Activated naive CD8-positive, alpha-beta T cell (primary cell): ENCODE results near the gene BYSL.

ENCODE experiments used
- H3K27ac Mint-ChIP-seq: one replicate; pipeline ENCODE4 v1.8.0; 2021; ENCODE audit warnings: mixed read lengths
- H3K27me3 Mint-ChIP-seq: one replicate; pipeline ENCODE4 v1.8.0; 2021; ENCODE audit warnings: mixed read lengths
- H3K36me3 Mint-ChIP-seq: one replicate; pipeline ENCODE4 v1.8.0; 2021; ENCODE audit warnings: mixed read lengths
- H3K4me1 Mint-ChIP-seq: one replicate; pipeline ENCODE4 v1.8.0; 2021; ENCODE audit warnings: low read depth, mixed read lengths
- H3K4me3 Mint-ChIP-seq: one replicate; pipeline ENCODE4 v1.8.0; 2021; ENCODE audit warnings: mild to moderate bottlenecking, mixed read lengths
- H3K9me3 Mint-ChIP-seq: one replicate; pipeline ENCODE4 v1.8.0; 2021; ENCODE audit warnings: low read depth, mixed read lengths

The BYSL gene

GRCh38 chr6:41947581-41948220 is 26.4 kb downstream of the BYSL start:
- peaks cover 8% of the 10 kb centered on the region for H3K36me3 Mint-ChIP-seq
- H3K27me3 Mint-ChIP-seq, result no peaks in the 10 kb centered on the region
- peaks cover 49% of the 10 kb centered on the region for H3K4me1 Mint-ChIP-seq
- no peaks in the 10 kb centered on the region for H3K9me3 Mint-ChIP-seq
- peak overlapping the region; percentile 4 for H3K4me3 Mint-ChIP-seq
- peak overlapping the region; percentile 80 for H3K27ac Mint-ChIP-seq

- Mint-ChIP-seq H3K9me3 (no peaks in the 10 kb centered on the region), H3K4me1 (peaks cover 66% of the 10 kb centered on the region), H3K36me3 (peaks cover 5% of the 10 kb centered on the region), H3K27me3 (no peaks in the 10 kb centered on the region), H3K27ac (peak overlapping the region; percentile 88), H3K4me3 (no peak overlapping the region)
These were observed 33.4 kb downstream of the BYSL start for GRCh38 chr6:41954668-41955067.

GRCh38 chr6:41955412-41955811 is 34.1 kb downstream of the BYSL start:
- Mint-ChIP-seq H3K4me3 (no peak overlapping the region), H3K9me3 (no peaks in the 10 kb centered on the region), H3K27ac (peak overlapping the region; percentile 88), H3K4me1 (peaks cover 69% of the 10 kb centered on the region), H3K36me3 (peaks cover 7% of the 10 kb centered on the region), H3K27me3 (no peaks in the 10 kb centered on the region)

GRCh38 chr6:41957117-41957516 is 35.8 kb downstream of the BYSL start:
- no peaks in the 10 kb centered on the region for H3K27me3 Mint-ChIP-seq
- H3K4me3 Mint-ChIP-seq, result peak overlapping the region; percentile 27
- H3K4me1 Mint-ChIP-seq, result peaks cover 78% of the 10 kb centered on the region
- no peaks in the 10 kb centered on the region for H3K9me3 Mint-ChIP-seq
- peaks cover 11% of the 10 kb centered on the region for H3K36me3 Mint-ChIP-seq
- H3K27ac Mint-ChIP-seq, result peak overlapping the region; percentile 99

DNA sequence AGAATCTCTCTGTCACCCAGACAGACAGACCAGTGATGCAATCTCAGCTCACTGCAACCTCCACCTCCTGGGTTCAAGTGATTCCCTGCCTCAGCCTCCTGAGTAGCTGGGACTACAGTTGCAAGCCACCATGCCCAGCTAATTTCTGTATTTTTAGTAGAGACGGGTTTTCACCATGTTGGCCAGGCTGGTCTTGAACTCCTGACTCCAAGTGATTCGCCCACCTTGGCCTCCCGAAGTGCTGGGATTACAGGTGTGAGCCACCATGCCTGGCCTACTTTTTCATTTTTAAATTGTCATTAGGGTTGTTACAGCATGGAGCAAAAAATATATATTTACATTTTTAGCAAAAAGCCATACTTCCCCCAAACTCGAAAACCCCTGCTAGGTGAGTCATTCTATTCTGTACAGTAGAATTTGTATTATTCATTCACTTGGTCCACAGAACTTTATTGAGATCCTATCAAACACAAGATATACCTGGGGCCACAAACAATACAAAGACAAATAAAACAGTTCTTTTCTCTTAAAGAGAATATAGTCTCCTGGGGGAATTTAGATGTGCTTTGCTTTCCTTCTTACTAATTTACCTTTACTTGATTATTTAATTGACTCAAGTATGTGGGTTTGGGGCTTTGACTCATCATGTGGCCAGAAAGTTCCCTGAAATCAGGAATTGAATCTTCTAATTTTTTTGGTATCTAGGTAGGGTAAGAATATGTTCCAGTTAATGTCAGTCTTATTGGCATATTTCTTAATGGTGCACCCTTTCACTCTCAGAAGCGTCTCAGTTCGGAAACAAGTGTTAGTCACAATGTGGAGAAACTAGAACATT is 36.9 kb downstream of the BYSL start:
- Mint-ChIP-seq H3K9me3 (no peaks in the 10 kb centered on the region), H3K4me3 (peak overlapping the region; percentile 78), H3K27ac (peak overlapping the region; percentile 99), H3K4me1 (peaks cover 76% of the 10 kb centered on the region), H3K27me3 (no peaks in the 10 kb centered on the region), H3K36me3 (peaks cover 14% of the 10 kb centered on the region)

GRCh38 chr6:41960028-41960427 is 38.7 kb downstream of the BYSL start:
- H3K27me3 Mint-ChIP-seq, result no peaks in the 10 kb centered on the region
- H3K4me3 Mint-ChIP-seq, result peak overlapping the region; percentile 20
- no peaks in the 10 kb centered on the region for H3K9me3 Mint-ChIP-seq
- peaks cover 81% of the 10 kb centered on the region for H3K4me1 Mint-ChIP-seq
- H3K36me3 Mint-ChIP-seq, result peaks cover 21% of the 10 kb centered on the region
- peak overlapping the region; percentile 99 for H3K27ac Mint-ChIP-seq

DNA sequence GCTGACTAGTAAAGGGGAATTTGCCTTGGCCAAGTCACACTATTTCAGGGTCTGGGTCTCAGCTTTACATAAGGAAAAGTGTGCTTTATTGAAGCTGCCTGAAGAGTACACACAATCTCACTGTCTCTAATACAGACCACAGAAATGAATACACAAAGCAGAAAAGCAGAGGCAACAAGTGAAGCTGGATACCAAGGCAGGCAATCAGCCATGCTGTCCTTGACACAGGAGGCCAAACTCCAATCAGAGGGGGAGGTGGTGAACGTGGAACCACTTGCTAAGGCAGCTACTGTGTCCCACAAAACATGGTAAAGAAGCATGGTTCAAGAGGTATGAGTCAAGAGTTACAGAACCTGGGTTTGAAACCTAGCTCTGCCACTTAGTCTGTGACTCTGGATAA is 42.1 kb downstream of the BYSL start:
- Mint-ChIP-seq H3K27me3 (no peaks in the 10 kb centered on the region), H3K27ac (peak overlapping the region; percentile 90), H3K9me3 (no peaks in the 10 kb centered on the region), H3K4me1 (peaks cover 89% of the 10 kb centered on the region), H3K4me3 (peak overlapping the region; percentile 61), H3K36me3 (peaks cover 21% of the 10 kb centered on the region)

GRCh38 chr6:41964201-41964887 is 43.0 kb downstream of the BYSL start:
- Mint-ChIP-seq H3K36me3 (peaks cover 17% of the 10 kb centered on the region), H3K9me3 (no peaks in the 10 kb centered on the region), H3K4me3 (peak overlapping the region; percentile 49), H3K27ac (peak overlapping the region; percentile 90), H3K27me3 (no peaks in the 10 kb centered on the region), H3K4me1 (peaks cover 85% of the 10 kb centered on the region)

DNA sequence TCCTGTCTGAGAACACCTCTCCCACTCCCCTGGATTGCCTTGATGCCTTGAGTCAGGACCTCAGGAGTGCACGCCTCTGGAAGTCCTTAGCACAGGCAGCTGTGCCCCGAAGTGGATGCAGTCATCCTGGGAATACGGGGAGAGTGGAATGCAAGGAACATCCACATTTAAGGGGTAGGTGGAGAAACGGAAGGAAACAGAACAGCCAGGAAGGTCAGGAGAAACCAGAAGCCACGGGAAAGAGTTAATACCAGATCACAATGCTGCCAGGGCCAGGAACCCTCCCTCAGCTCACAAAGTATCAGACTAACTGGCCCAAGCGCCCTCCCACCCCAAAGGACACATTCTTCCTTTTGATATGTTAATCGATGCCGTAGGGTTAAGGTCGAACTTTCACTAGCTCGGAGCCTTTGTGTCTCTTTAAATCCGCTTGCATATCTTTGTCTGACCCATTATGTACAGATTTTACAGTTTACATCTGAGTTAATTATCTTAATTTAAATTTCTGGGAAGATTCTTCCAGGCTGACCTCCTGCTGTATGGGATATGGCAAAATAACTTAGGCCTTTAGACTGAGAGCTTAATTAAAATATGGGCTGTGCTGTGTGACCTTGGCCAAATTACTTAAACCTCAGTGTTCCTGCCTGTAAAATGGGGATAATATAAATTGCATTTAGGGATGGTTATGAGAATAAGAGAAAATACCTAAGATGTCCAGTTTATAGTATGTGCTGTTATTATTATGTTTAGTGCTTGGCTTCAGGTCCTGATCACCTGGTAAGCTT is 44.3 kb downstream of the BYSL start:
- Mint-ChIP-seq H3K4me3 (no peak overlapping the region), H3K27ac (peak overlapping the region; percentile 90), H3K9me3 (no peaks in the 10 kb centered on the region)

DNA sequence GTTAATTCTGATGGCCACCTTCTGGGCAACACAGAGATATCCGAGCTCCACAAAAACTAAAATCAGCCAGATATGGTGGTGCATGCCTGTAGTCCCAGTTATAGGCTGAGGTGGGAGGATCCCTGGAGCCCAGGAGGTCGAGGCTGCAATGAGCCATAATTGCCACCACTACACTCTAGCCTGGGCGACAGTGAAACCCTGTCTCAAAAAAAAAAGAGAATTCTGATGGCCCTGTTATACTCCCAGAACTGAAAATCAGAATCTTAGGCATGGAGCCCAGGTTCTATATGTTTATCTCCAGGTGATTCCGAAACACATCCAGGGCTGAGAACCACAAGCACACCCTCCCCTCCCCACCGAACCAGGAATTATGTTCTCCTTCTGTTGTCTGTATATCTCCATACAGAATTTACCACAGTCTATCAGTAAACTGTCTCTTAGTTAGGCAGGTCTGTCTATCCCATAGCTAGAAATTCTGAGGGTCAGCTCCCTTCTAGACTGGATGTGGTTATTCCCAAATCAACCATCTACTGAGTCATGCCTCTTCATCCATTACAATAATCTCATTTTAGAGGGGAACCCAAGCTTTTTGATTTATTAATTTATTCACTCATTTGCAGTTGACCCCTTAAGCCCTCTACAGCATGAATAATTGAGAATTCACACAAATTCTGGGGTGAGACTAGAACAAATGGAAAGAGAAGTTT is 45.1 kb downstream of the BYSL start:
- Mint-ChIP-seq H3K36me3 (peaks cover 14% of the 10 kb centered on the region), H3K27me3 (no peaks in the 10 kb centered on the region), H3K4me3 (no peak overlapping the region), H3K9me3 (no peaks in the 10 kb centered on the region), H3K4me1 (peaks cover 82% of the 10 kb centered on the region), H3K27ac (peak overlapping the region; percentile 90)

More for the DNA sequence above, 44.3 kb downstream of the BYSL start:
- Mint-ChIP-seq H3K4me1 (peaks cover 82% of the 10 kb centered on the region), H3K36me3 (peaks cover 14% of the 10 kb centered on the region), H3K27me3 (no peaks in the 10 kb centered on the region)

DNA sequence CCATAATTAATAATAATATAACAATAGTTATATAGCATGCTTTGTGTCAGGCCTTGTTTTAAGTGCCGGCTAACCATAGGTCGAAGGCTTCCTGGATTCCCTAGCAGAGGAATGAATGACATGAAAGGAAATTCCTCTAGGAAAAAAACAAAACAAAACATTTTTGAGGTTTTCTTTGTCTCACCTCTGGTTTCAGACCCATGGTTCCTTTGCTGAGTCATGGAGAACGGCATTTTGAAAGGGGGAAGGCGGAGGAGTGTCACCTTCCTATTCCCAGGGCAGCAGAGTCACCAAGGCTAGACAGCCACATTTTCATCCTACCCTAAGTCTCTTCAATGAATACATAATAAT is 45.6 kb downstream of the BYSL start:
- Mint-ChIP-seq H3K27ac (peak overlapping the region; percentile 90), H3K4me1 (peaks cover 77% of the 10 kb centered on the region)

GRCh38 chr6:41967312-41968287 is 46.3 kb downstream of the BYSL start:
- no peaks in the 10 kb centered on the region for H3K9me3 Mint-ChIP-seq
- H3K36me3 Mint-ChIP-seq, result peaks cover 12% of the 10 kb centered on the region
- peak overlapping the region; percentile 51 for H3K4me3 Mint-ChIP-seq
- no peaks in the 10 kb centered on the region for H3K27me3 Mint-ChIP-seq
- peak overlapping the region; percentile 90 for H3K27ac Mint-ChIP-seq
- peaks cover 79% of the 10 kb centered on the region for H3K4me1 Mint-ChIP-seq

More for the DNA sequence above, 45.6 kb downstream of the BYSL start:
- Mint-ChIP-seq H3K27me3 (no peaks in the 10 kb centered on the region), H3K36me3 (peaks cover 10% of the 10 kb centered on the region), H3K9me3 (no peaks in the 10 kb centered on the region), H3K4me3 (no peak overlapping the region)

DNA sequence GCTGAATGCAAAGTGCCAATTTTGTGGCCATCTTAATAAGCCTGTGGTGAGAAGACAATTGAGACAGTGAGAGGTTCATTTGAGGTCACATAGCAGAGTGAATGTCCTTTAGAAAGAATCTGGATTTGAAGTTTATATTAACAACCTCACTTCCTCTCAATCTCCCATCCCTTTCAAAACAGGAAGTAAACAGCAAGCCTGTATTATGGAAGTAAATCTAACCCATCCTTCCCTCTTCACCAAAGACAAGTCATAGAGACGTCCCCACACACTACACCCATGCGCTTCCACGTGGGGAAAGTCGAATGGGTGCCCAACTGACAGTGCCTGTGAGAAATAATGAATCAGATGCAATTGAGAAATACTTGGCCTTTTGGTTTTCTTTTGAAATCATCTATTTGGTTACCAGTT is 49.1 kb downstream of the BYSL start:
- no peaks in the 10 kb centered on the region for H3K27me3 Mint-ChIP-seq
- H3K9me3 Mint-ChIP-seq, result no peaks in the 10 kb centered on the region
- H3K27ac Mint-ChIP-seq, result peak overlapping the region; percentile 94
- peaks cover 2% of the 10 kb centered on the region for H3K36me3 Mint-ChIP-seq
- peaks cover 78% of the 10 kb centered on the region for H3K4me1 Mint-ChIP-seq
- H3K4me3 Mint-ChIP-seq, result peak overlapping the region; percentile 36
